H1 (cell line): ENCODE data around the gene FHIT. TPM values are rescaled to one million over a fixed set of nuclear protein-coding genes. Genes with fewer than 3 reads are reported as not detected.

Experiments used
- BCL11A ChIP-seq, 2 experiments: IDR thresholded peaks; one replicate each; pipeline ENCODE4 v1.6.1; 2011; ENCODE audit warnings: low read depth in 2 of 2, low read length in 2 of 2, mild to moderate bottlenecking in 2 of 2
- GABPA ChIP-seq: IDR thresholded peaks from 2 replicates; pipeline ENCODE4 v1.6.1; 2011; ENCODE audit warnings: mild to moderate bottlenecking, low read length, moderate library complexity, borderline replicate concordance; ENCODE audit not compliant: insufficient read depth
- polyA plus RNA-seq, 7 experiments: library from polyadenylated mRNA; depleted of rRNA in 3 of 7; stranded (reverse) in 5 of 7; unstranded in 2 of 7; fragments of >200 nt in 5 of 7; fragments of 200-250 nt in 2 of 7; gene quantifications; 1 replicate in 5 of 7; 2 replicates in 1 of 7; 4 replicates in 1 of 7; pipeline versions ENCODE4 v1.2.1 to v1.2.3, GENCODE V29; 2011 to 2013; ENCODE audit warnings: missing spikeins in 2 of 7, mixed read lengths in 2 of 7
- total RNA-seq: library from RNA; stranded (reverse); fragmentation: NEBNext Ultra II Directional; extraction: Animal tissue kit (Norgen Biotek cat#: 25700); gene quantifications from 2 replicates; pipeline ENCODE4 v1.2.1, GENCODE V29; 2021

FHIT gene
- total and polyA plus RNA-seq, 2 of the 8 experiments (the other 6 are each of a cell fraction or from before 2014, with no cell fraction given) = 1.2 to 3.2 TPM

- TF ChIP-seq GABPA (no peak), BCL11A (IDR thresholded peaks at IDR 0.05; ENCODE audit: low read depth in 2 of 2, low read length in 2 of 2) (no peak)
Observed at GRCh38 chr3:61029194-61029593, 222.1 kb downstream of the FHIT start (continued).
